ENCODE measurements around the gene GFOD1. TPM values are rescaled to one million over a fixed set of nuclear protein-coding genes. Genes with fewer than 3 reads are reported as not detected.

GFOD1 gene
- total and polyA plus RNA-seq, 10 of the 15 experiments (the other 5 are each of a cell fraction or from before 2014, with no cell fraction given) = 6.5 to 41.4 (median 16.0) TPM

DNA sequence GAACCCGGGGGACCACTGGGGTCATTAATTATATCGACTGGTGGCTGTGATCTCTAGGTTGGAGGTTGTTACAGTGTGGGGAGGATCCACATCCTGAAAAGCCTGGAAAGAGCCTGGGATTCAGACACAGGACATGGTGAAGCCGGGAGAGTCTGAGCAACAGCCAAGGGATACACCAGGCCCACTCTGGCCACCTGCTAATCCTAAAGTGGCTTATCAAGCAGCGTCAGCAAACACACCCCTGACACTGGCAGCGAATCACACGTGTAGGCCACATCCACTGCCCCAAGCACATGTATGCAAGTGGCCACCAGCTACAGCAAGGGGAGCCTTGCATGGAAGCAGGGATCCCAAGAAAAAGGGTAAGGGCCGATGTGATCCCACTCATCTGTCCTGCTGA lies 41.0 kb downstream of the GFOD1 start:
- no peak overlapping the region for H3K4me3 ChIP-seq
- H3K4me1 ChIP-seq (ENCODE audit: control insufficient read depth, insufficient read depth, low read length) = peaks cover 14% of the 10 kb centered on the region
- ChIA-PET SMC1A (ENCODE audit: uncharacterized antibody, unreplicated experiment) (interaction anchor here (1.4 to 7.4 kb wide), 3 partner anchors 15 to 40 kb away, joined by 3 to 56 read pairs (median 3); no protein-coding TSS in a partner anchor), RAD21 (ENCODE audit: unreplicated experiment) (interaction anchor here (1.3 to 1.7 kb wide), 4 partner anchors 8 to 19 kb away, joined by 3 to 11 read pairs (median 4); no protein-coding TSS in a partner anchor), CTCF (interaction anchor here (2.0 kb wide), 1 partner anchor 8 kb away, joined by 9 read pairs; no protein-coding TSS in a partner anchor), POLR2A (interaction anchor here (1.2 to 2.1 kb wide), 2 partner anchors 10 to 11 kb away, joined by 3 to 6 read pairs; no protein-coding TSS in a partner anchor)
- DNase-seq (ENCODE audit: low read depth, low spot score) = no peak
- H3K27me3 ChIP-seq (replicated peaks in 1 of 2; ENCODE audit: control insufficient read depth in 2 of 2, insufficient read depth in 2 of 2, low read length in 1 of 2) = no peaks in the 10 kb centered on the region
- H3K79me2 ChIP-seq (ENCODE audit: control insufficient read depth, insufficient read depth, low read length) = peaks cover 26% of the 10 kb centered on the region
- no peak overlapping the region for H3K27ac ChIP-seq (ENCODE audit: control insufficient read depth, insufficient read depth)
- BruUV-seq (replicated peaks) = no TSS peak
- 95% methylated on average over 7 of the region's 7 CpGs for WGBS (ENCODE audit: insufficient coverage, insufficient replicate concordance, low lambda C conversion rate, missing lambda C conversion rate)
- no peaks in the 10 kb centered on the region for H4K20me1 ChIP-seq (ENCODE audit: control insufficient read depth, insufficient read depth)
- intact Hi-C loops (cut with micrococcal nuclease; ENCODE audit: unreplicated experiment) = no loop called here
- H2AFZ ChIP-seq (ENCODE audit: control insufficient read depth, low read depth, low read length) = no peak overlapping the region
- ATAC-seq = peak; percentile 11; the same call in 1 of the 3 replicates
- in situ Hi-C loops (cut with MboI) = no loop called here
- FAIRE-seq = no peak
- no peak for TF ChIP-seq GABPA (IDR thresholded peaks at IDR 0.05; ENCODE audit: low read depth)
- peaks cover 5% of the 10 kb centered on the region; the same call in 1 of the 3 replicates for H3K9me3 ChIP-seq (replicated peaks; ENCODE audit: control insufficient read depth, insufficient read depth, low read length)
- peaks cover 8 to 12% of the 10 kb centered on the region in 2 experiments for H3K36me3 ChIP-seq (ENCODE audit: control insufficient read depth in 2 of 2, insufficient read depth in 2 of 2, low read length in 1 of 2)
- H3K9ac ChIP-seq (ENCODE audit: control insufficient read depth, insufficient read depth, low read length) = no peak overlapping the region; the same call in 1 of the 2 replicates
- H3K4me2 ChIP-seq (ENCODE audit: control insufficient read depth, insufficient read depth) = no peak overlapping the region

- H3K9ac ChIP-seq (ENCODE audit: control insufficient read depth, insufficient read depth, low read length) = peak overlapping the region; percentile 14; the same call in 1 of the 2 replicates
- H3K36me3 ChIP-seq (ENCODE audit: control insufficient read depth in 2 of 2, insufficient read depth in 2 of 2, low read length in 1 of 2) = peaks cover 4 to 6% of the 10 kb centered on the region in 2 experiments
- WGBS (ENCODE audit: insufficient coverage, insufficient replicate concordance, low lambda C conversion rate, missing lambda C conversion rate) = 51% methylated on average over 3 of the region's 3 CpGs
- no TSS peak for BruUV-seq (replicated peaks)
- no peak overlapping the region for H3K4me3 ChIP-seq
- RAD21 ChIA-PET (ENCODE audit: unreplicated experiment) = interaction anchor here (1.0 to 1.7 kb wide), 8 partner anchors 8 to 129 kb away, joined by 3 to 11 read pairs (median 4); partner anchors contain the start of gene SIRT5
- H3K27ac ChIP-seq (ENCODE audit: control insufficient read depth, insufficient read depth) = no peak overlapping the region
- H3K27me3 ChIP-seq (replicated peaks in 1 of 2; ENCODE audit: control insufficient read depth in 2 of 2, insufficient read depth in 2 of 2, low read length in 1 of 2) = no peaks in the 10 kb centered on the region
- H3K4me1 ChIP-seq (ENCODE audit: control insufficient read depth, insufficient read depth, low read length) = peaks cover 14% of the 10 kb centered on the region
- CTCF ChIA-PET = interaction anchor here (0.9 to 2.0 kb wide), 5 partner anchors 9 to 108 kb away, joined by 4 to 9 read pairs (median 9); no protein-coding TSS in a partner anchor
- intact Hi-C loops (cut with micrococcal nuclease; ENCODE audit: unreplicated experiment) = no loop called here
- no peak overlapping the region for H2AFZ ChIP-seq (ENCODE audit: control insufficient read depth, low read depth, low read length)
- H3K4me2 ChIP-seq (ENCODE audit: control insufficient read depth, insufficient read depth) = no peak overlapping the region
- in situ Hi-C loops (cut with MboI) = no loop called here
- no peak for DNase-seq (ENCODE audit: low read depth, low spot score)
- peaks cover 5% of the 10 kb centered on the region; the same call in 1 of the 3 replicates for H3K9me3 ChIP-seq (replicated peaks; ENCODE audit: control insufficient read depth, insufficient read depth, low read length)
- ATAC-seq = peak; percentile 67
- POLR2A ChIA-PET = interaction anchor here (0.6 to 2.1 kb wide), 7 partner anchors 8 to 301 kb away, joined by 3 to 7 read pairs (median 4); no protein-coding TSS in a partner anchor
- FAIRE-seq = no peak
- peaks cover 22% of the 10 kb centered on the region for H3K79me2 ChIP-seq (ENCODE audit: control insufficient read depth, insufficient read depth, low read length)
- SMC1A ChIA-PET (ENCODE audit: uncharacterized antibody, unreplicated experiment) = interaction anchor here (1.0 to 7.4 kb wide), 11 partner anchors 8 to 120 kb away, joined by 3 to 56 read pairs (median 7); no protein-coding TSS in a partner anchor
- H4K20me1 ChIP-seq (ENCODE audit: control insufficient read depth, insufficient read depth) = no peaks in the 10 kb centered on the region
- no peak for TF ChIP-seq IKZF1 (conservative IDR thresholded peaks at IDR 0.05)
- TF ChIP-seq RAD51 (IDR thresholded peaks at IDR 0.05) = no peak
- no peak for TF ChIP-seq SMAD5 (IDR thresholded peaks at IDR 0.05; ENCODE audit: low read depth)
- TF ChIP-seq BHLHE40 (IDR thresholded peaks at IDR 0.05; ENCODE audit: borderline replicate concordance in 1 of 2, low read depth in 2 of 2, low read length in 1 of 2) = no peak
- TF ChIP-seq PML (IDR thresholded peaks at IDR 0.05; ENCODE audit: low read length) = no peak
- TF ChIP-seq SRF (IDR thresholded peaks at IDR 0.05; ENCODE audit: low read depth in 2 of 2, low read length in 2 of 2) = no peak
- TF ChIP-seq, protein P1, sequence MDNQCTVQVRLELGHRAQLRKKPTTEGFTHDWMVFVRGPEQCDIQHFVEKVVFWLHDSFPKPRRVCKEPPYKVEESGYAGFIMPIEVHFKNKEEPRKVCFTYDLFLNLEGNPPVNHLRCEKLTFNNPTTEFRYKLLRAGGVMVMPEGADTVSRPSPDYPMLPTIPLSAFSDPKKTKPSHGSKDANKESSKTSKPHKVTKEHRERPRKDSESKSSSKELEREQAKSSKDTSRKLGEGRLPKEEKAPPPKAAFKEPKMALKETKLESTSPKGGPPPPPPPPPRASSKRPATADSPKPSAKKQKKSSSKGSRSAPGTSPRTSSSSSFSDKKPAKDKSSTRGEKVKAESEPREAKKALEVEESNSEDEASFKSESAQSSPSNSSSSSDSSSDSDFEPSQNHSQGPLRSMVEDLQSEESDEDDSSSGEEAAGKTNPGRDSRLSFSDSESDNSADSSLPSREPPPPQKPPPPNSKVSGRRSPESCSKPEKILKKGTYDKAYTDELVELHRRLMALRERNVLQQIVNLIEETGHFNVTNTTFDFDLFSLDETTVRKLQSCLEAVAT (IDR thresholded peaks at IDR 0.05) = no peak
- TF ChIP-seq, protein P2, sequence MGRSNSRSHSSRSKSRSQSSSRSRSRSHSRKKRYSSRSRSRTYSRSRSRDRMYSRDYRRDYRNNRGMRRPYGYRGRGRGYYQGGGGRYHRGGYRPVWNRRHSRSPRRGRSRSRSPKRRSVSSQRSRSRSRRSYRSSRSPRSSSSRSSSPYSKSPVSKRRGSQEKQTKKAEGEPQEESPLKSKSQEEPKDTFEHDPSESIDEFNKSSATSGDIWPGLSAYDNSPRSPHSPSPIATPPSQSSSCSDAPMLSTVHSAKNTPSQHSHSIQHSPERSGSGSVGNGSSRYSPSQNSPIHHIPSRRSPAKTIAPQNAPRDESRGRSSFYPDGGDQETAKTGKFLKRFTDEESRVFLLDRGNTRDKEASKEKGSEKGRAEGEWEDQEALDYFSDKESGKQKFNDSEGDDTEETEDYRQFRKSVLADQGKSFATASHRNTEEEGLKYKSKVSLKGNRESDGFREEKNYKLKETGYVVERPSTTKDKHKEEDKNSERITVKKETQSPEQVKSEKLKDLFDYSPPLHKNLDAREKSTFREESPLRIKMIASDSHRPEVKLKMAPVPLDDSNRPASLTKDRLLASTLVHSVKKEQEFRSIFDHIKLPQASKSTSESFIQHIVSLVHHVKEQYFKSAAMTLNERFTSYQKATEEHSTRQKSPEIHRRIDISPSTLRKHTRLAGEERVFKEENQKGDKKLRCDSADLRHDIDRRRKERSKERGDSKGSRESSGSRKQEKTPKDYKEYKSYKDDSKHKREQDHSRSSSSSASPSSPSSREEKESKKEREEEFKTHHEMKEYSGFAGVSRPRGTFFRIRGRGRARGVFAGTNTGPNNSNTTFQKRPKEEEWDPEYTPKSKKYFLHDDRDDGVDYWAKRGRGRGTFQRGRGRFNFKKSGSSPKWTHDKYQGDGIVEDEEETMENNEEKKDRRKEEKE (IDR thresholded peaks at IDR 0.05) = no peak
- TF ChIP-seq EED (IDR thresholded peaks at IDR 0.05; ENCODE audit: low read depth) = no peak
- TF ChIP-seq HCFC1 (IDR thresholded peaks at IDR 0.05; ENCODE audit: low read length) = no peak
These were observed 41.7 kb downstream of the GFOD1 start for GRCh38 chr6:13445744-13446115.

Data from GM12878 (cell line).